Measurements from ENCODE around the gene BAX.

- TF ChIP-seq POLR2AphosphoS5 (IDR thresholded peaks at IDR 0.05) (no peak), CTCF (IDR thresholded peaks at IDR 0.05) (no peak)
Measured at GRCh38 chr19:48969276-48970138, 14.8 kb downstream of the BAX start.
